Spinal cord (tissue), 10 donors: Measurements from ENCODE around the gene PLPPR5. TPM values are rescaled to one million over a fixed set of nuclear protein-coding genes. Genes with fewer than 3 reads are reported as not detected.
A peak's percentile ranks its signal among the peaks of the same experiment; 100 is the strongest.
"Not testable (repeated sequence)": the region's sequence is repeated elsewhere in the genome, so short reads cannot be mapped to it uniquely, and the experiment has no call there.

Experiments used
- DNase-seq, 6 donors: peaks; one replicate each; pipeline versions ENCODE4 v3.0.0 to v3.0.0-alpha.2; 2013 to 2015; ENCODE audit warnings: low spot score in 6 of 6, low read depth in 4 of 6
- H3K27ac ChIP-seq: one replicate; pipeline ENCODE4 v1.5.1; 2013; ENCODE audit warnings: low read depth, low read length, control low read depth
- H3K27me3 ChIP-seq: one replicate; pipeline ENCODE4 v1.6.1; 2013; ENCODE audit warnings: low read length; ENCODE audit not compliant: control insufficient read depth, insufficient read depth
- H3K36me3 ChIP-seq: one replicate; pipeline ENCODE4 v1.6.1; 2013; ENCODE audit warnings: low read length; ENCODE audit not compliant: control insufficient read depth, insufficient read depth
- H3K4me1 ChIP-seq: one replicate; pipeline ENCODE4 v1.6.1; 2013; ENCODE audit warnings: low read length; ENCODE audit not compliant: control insufficient read depth, insufficient read depth
- H3K4me3 ChIP-seq: one replicate; pipeline ENCODE4 v1.5.1; 2013; ENCODE audit warnings: low read depth, low read length, control low read depth
- H3K9me3 ChIP-seq: one replicate; pipeline ENCODE4 v1.6.1; 2013; ENCODE audit warnings: low read length; ENCODE audit not compliant: control insufficient read depth, insufficient read depth
- WGBS: methylation state at CpG from one replicate; pipeline ENCODE4 v1.1.5; 2013; ENCODE audit warnings: missing lambda C conversion rate; ENCODE audit not compliant: insufficient coverage; 5-methylcytosine and 5-hydroxymethylcytosine counted together
- long read RNA-seq, 4 donors: transcript quantifications; one replicate each; lab custom pipeline, GENCODE V29; 2026
- polyA plus RNA-seq, 2 donors: library from polyadenylated mRNA; unstranded; fragments of 120-200 nt; gene quantifications; one replicate each; pipeline ENCODE4 v1.2.1, GENCODE V29; 2013; ENCODE audit not compliant: insufficient read length in 2 of 2
- total RNA-seq, 2 donors: library from RNA; depleted of rRNA in 1 of 2; stranded (reverse); fragments of 120-200 nt in 1 of 2; fragments of >200 nt in 1 of 2; gene quantifications; one replicate each; pipeline versions ENCODE4 v1.2.3 to v1.2.4, GENCODE V29; 2013 to 2014
- donor health status: healthy.

PLPPR5 gene, protein sequence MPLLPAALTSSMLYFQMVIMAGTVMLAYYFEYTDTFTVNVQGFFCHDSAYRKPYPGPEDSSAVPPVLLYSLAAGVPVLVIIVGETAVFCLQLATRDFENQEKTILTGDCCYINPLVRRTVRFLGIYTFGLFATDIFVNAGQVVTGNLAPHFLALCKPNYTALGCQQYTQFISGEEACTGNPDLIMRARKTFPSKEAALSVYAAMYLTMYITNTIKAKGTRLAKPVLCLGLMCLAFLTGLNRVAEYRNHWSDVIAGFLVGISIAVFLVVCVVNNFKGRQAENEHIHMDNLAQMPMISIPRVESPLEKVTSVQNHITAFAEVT
- total RNA-seq = 10 to 100 TPM in 1 of 2 donors, 1 to 10 TPM in 1; 4.5 to 17.2 TPM
- polyA plus RNA-seq = 10 to 100 TPM; 14.7 to 19.2 TPM
- long read RNA-seq, donor 1, full-length matches to known transcripts = 3 of 3 reads
- long read RNA-seq, donor 1, partial matches to known transcripts = 0 of 3 reads
- long read RNA-seq, donor 1, other reads (novel, unspliced or antisense) = 0 of 3 reads
- long read RNA-seq, donor 2, partial matches to known transcripts = 0 of 1 reads
- long read RNA-seq, donor 2, other reads (novel, unspliced or antisense) = 0 of 1 reads
- long read RNA-seq, donor 3, full-length matches to known transcripts = 7 of 7 reads
- long read RNA-seq, donor 3, partial matches to known transcripts = 0 of 7 reads
- long read RNA-seq, donor 3, other reads (novel, unspliced or antisense) = 0 of 7 reads
- long read RNA-seq, donor 4, partial matches to known transcripts = 0 of 2 reads
- long read RNA-seq, donor 4, other reads (novel, unspliced or antisense) = 0 of 2 reads

DNA sequence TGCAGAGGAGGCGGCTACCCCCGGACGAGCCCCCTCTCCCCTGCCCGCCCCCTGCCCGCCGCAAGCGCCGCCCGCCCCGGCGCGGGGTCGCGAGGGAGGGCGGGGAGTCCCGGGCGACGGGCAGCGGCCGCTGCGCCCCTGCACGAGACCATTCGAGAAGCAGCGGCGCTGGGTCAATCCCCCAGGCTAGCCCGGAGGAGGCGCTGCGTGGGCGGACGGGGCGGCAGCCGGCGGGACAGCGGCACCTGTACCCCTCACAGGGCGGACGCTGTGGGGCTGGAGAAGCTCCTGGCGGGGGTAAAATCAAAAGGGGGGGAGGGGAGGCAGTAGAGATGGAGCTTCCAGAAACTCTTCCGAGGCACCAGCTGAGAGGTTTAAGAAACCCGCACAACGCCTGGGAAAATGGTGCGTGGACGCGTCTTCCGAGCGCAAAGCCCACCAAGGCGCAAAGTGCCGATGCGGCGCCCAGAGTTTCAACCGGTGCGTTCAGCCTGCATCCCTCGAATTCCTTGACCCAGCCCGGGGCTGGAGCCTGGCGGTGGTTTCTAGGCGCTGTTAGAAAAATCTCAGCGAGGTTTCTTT, at the start of gene PLPPR5:
TSS of gene PLPPR5 (minus strand) at position 1 of the 582 bp plus-strand sequence. CDS start 190 bp downstream, outside the sequence.
- Histone ChIP-seq H3K9me3 (no peaks in the 10 kb centered on the region), H3K27me3 (peaks cover 11% of the 10 kb centered on the region), H3K4me1 (peaks cover 9% of the 10 kb centered on the region), H3K36me3 (no peaks in the 10 kb centered on the region), H3K4me3 (peak within 1 kb of the TSS; percentile 56), H3K27ac (peak within 1 kb of the TSS; percentile 54)
- 0% methylated on average over 45 of the region's 56 CpGs for WGBS
- DNase-seq = peak in 5 of 6 donors; percentile 20 to 82 (median 27)

DNA sequence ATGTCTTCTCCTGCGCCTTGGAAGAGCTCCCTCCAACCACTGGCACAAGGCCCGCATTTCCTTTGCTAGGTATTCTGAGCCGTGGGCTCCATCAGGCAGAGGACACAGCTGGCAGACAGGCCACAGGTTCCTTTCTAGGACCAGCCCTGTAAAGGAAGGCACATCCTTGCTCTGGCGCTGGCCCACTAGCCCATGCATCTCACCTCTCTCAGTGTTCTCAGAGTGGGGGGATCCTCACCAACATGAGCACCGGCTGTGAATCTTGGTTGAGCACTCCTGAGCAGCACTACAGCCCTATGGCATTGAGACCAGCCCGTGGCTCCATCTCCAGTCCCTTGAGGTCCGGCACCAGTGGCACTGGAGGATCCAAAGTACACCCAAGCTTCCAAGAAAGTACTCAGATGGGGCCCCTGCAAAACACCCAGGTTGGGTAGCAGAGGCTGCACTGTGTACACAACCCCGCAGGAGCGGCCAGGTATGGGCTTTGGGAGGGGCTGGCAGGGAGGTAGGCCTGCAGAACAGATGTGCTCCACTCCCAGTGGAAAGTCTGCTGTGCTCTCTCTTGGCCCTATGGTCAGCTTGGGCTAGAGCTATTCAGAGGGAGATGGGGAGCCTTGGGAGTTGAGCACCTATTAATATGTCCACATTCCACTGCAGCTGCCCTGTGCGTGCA, 47.1 kb upstream of the PLPPR5 start:
- Histone ChIP-seq H3K4me3 (no peak overlapping the region), H3K4me1 (no peaks in the 10 kb centered on the region), H3K9me3 (peaks cover 1% of the 10 kb centered on the region), H3K36me3 (no peaks in the 10 kb centered on the region), H3K27ac (no peak overlapping the region), H3K27me3 (no peaks in the 10 kb centered on the region)
- WGBS = 96% methylated on average over 9 of the region's 10 CpGs
- no peak for DNase-seq

DNA sequence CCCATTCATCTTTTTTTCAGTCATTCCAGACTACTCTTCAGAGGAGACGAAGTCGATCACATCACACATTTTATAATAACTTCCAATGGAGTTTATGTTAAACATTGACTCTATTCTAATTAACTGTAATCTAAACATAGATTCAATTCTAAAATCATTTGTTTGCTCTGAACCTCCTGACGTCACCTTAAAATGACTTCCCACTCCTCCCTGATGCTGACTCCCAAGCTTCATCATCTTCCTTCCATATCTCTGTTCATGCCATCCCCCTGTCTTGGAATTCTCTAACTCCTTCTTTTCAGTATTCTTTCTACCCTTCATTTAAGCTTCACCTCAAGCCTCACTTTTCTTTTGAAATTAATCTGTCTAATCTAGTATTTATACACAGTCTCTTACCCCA, 45.1 kb upstream of the PLPPR5 start:
- Histone ChIP-seq H3K27me3 (no peaks in the 10 kb centered on the region), H3K4me3 (no peak overlapping the region), H3K4me1 (no peaks in the 10 kb centered on the region), H3K27ac (no peak overlapping the region), H3K9me3 (peaks cover 1% of the 10 kb centered on the region), H3K36me3 (no peaks in the 10 kb centered on the region)
- no peak for DNase-seq
- WGBS = 78% methylated on average over 1 of the region's 3 CpGs

DNA sequence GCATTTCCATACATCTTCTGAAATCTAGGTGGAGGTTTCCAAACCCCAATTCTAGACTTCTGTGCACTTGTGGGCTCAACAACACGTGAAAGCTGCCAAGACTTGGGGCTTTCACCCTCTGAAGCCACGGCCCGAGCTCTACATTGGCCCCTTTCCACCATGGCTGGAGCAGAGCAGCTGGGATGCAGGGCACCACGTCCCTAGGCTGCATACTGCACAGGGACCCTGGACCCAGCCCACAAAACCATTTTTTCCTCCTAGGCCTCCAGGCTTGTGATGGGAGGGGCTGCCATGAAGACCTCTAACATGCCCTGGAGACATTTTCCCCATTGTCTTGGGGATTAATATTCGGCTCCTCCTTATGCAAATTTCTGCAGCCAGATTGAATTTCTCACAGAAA, 32.1 kb upstream of the PLPPR5 start:
- 77% methylated on average over 4 of the region's 5 CpGs for WGBS
- DNase-seq, H3K36me3 ChIP-seq, H3K9me3 ChIP-seq, H3K27ac ChIP-seq, H3K27me3 ChIP-seq, H3K4me3 ChIP-seq, H3K4me1 ChIP-seq: not testable (repeated sequence)

DNA sequence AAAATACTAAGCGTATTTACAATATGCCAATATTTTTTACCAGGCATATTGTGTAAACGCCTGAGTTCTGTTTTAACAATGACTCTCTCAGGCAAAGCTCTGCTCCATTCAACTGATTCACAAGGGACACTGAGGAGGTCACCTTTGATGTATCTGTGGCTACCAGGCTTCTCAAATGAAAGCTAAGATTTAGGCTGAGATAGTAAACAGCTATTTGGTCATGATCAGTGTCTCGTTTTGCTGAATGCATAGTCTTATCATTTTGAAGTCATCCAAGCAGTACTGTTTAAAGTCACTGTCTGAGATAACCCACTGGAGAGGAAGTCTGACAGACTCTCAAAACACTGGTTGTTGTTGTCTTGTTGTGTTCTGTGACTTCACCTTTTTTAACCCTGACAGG, 13.7 kb upstream of the PLPPR5 start:
- no peaks in the 10 kb centered on the region for H3K27me3 ChIP-seq
- no peaks in the 10 kb centered on the region for H3K9me3 ChIP-seq
- 34% methylated on average over 2 of the region's 3 CpGs for WGBS
- no peak for DNase-seq
- no peaks in the 10 kb centered on the region for H3K36me3 ChIP-seq
- no peak overlapping the region for H3K4me3 ChIP-seq
- H3K27ac ChIP-seq = no peak overlapping the region
- no peaks in the 10 kb centered on the region for H3K4me1 ChIP-seq

DNA sequence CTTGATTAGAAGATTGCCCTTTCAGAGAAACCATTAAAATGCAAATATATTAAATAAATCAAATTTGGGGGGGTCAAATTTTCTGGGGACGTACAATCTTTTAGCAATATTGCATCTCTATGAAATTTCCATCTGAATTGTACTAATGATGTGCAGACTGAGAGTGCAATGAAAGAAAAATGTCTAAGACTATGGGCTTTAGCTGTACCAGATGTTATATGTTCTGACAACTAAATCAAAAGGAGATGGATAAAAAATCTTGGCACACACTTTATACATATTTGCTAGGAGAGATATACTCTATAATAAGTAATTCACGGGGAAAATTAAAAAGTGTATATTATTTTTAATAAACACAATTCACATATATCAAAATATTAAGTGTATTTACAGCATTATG, 13.0 kb upstream of the PLPPR5 start:
- no peak overlapping the region for H3K4me3 ChIP-seq
- H3K36me3 ChIP-seq = no peaks in the 10 kb centered on the region
- no CpG with 5 or more reads among the region's 2 CpGs for WGBS
- no peaks in the 10 kb centered on the region for H3K4me1 ChIP-seq
- no peak overlapping the region for H3K27ac ChIP-seq
- DNase-seq = peak in 1 of 6 donors; percentile 36
- no peaks in the 10 kb centered on the region for H3K27me3 ChIP-seq
- H3K9me3 ChIP-seq = no peaks in the 10 kb centered on the region

DNA sequence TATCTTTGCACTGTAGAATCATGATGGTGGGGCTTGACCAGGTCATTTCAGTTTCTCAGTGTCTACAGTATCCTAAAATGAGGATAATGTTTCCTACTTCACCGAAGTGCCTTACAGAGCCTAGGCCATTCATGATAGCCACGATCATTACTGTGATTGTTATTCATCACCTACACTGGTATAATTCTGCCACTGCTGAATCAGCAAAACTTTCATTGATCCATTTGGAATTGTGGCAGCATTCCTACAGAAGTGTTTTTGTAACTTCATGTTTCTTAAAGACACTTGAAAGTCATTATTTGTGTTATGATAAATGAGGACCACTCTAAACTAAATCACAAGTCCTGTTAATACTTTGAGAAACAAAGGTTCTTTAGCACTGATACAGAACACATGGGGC, 6.0 kb upstream of the PLPPR5 start:
- 90% methylated on average over 2 of the region's 2 CpGs for WGBS
- no peaks in the 10 kb centered on the region for H3K4me1 ChIP-seq
- no peak for DNase-seq
- no peaks in the 10 kb centered on the region for H3K9me3 ChIP-seq
- H3K36me3 ChIP-seq = no peaks in the 10 kb centered on the region
- H3K27me3 ChIP-seq = peaks cover 2% of the 10 kb centered on the region
- no peak overlapping the region for H3K4me3 ChIP-seq
- H3K27ac ChIP-seq = no peak overlapping the region

DNA sequence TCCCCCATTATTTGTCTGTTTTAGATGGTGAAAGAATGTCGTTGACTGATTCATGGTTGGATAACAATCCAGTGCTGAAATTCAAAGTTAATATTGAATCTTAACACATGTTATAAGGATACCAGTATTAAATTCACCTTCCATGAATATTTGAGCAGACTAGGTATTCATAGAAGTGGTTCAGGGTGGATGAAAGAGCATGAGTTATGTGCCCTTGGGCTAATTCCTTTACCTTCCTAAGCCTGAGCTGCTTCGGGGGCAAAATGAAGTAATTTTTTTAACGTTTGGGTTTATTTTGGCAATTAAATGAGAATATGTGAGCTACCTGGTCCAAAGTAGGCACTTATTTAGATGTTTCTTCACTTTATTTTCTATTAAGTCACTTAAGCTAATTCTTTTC, 2.7 kb upstream of the PLPPR5 start:
- Histone ChIP-seq H3K36me3 (no peaks in the 10 kb centered on the region), H3K27me3 (peaks cover 11% of the 10 kb centered on the region), H3K4me3 (no peak overlapping the region), H3K27ac (no peak overlapping the region), H3K9me3 (no peaks in the 10 kb centered on the region), H3K4me1 (peaks cover 9% of the 10 kb centered on the region)
- no peak for DNase-seq
- WGBS = no CpG with 5 or more reads among the region's 3 CpGs

DNA sequence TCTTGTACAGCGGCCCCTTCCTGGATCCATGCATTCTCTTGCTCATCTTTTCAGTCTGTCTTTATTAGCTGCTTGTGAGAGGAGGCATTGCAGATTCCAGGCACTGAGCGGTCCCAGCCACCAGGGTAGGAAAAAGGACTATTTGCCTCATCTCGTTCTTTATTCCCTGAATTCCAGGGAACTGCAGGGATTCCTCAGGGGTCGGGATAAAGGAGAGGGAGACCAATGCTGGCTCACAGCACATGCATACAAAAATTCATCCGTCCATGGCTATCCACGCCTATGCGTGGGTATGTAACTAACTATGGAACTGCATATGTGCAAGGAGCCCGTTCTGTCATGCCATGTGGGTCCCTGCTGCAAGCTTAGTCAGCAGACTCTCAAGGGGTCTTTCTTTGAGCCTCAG, 879 bp upstream of the PLPPR5 start:
- H3K4me3 ChIP-seq = peak overlapping the region; percentile 51
- peak overlapping the region; percentile 54 for H3K27ac ChIP-seq
- WGBS = 0% methylated on average over 2 of the region's 8 CpGs
- peak; percentile 17 to 86 (median 48) for DNase-seq
- H3K9me3 ChIP-seq = no peaks in the 10 kb centered on the region
- H3K36me3 ChIP-seq = no peaks in the 10 kb centered on the region
- H3K27me3 ChIP-seq = peaks cover 11% of the 10 kb centered on the region
- H3K4me1 ChIP-seq = peaks cover 9% of the 10 kb centered on the region
